HCT116 (cell line): ENCODE measurements around the gene LTB4R. TPM values are rescaled to one million over a fixed set of nuclear protein-coding genes. Genes with fewer than 3 reads are reported as not detected.

Source experiments
- ATAC-seq: fragments of 200-7000 bp; cut with Tn5 transposase; 2 replicates; pipeline ENCODE4 v1.9.1; 2020; ENCODE audit warnings: mild to moderate bottlenecking, moderate library complexity
- BruUV-seq: library from RNA; stranded (reverse); fragments of 400-500 nt; replicated peaks from 2 replicates; lab custom pipeline; 2021; lab: Mats Ljungman, UMichigan
- CTCF ChIA-PET: fragments of 300-600 bp; sonication (Branson Sonifier 250); formaldehyde crosslinking; loops from one replicate; lab custom pipeline; 2021; ENCODE audit warnings: antibody characterized with exemption; lab: Charles Lee
- POLR2A ChIA-PET: fragments of 300-600, 350-600 bp; sonication (Branson Sonifier 250); formaldehyde crosslinking; loops from one replicate; lab custom pipeline; 2021; ENCODE audit warnings: antibody characterized with exemption; lab: Charles Lee
- RAD21 ChIA-PET, 2 experiments: fragments of 300-600 bp; sonication (Branson Sonifier 250); formaldehyde crosslinking; loops; one replicate each; lab custom pipeline; 2023; ENCODE audit warnings: low total read pairs in 2 of 2; ENCODE audit not compliant: uncharacterized antibody in 2 of 2, unreplicated experiment in 2 of 2, low non-redundant PET in 1 of 2; lab: Charles Lee
- DNase-seq: peaks from one replicate; pipeline ENCODE4 v3.0.0-alpha.2; 2010; ENCODE audit warnings: low read depth, low spot score
- H2AFZ ChIP-seq: fragments of 200-600 bp; shearing (Covaris generic), sonication (generic); 2 replicates; pipeline ENCODE4 v1.6.1; 2017; ENCODE audit warnings: low read depth, mixed run types, mixed read lengths, antibody characterized with exemption, low read length; ENCODE audit not compliant: poor library complexity, severe bottlenecking
- H3K27ac ChIP-seq: 2 replicates; pipeline ENCODE4 v1.5.1; 2012; ENCODE audit warnings: low read depth, low read length
- H3K27me3 ChIP-seq: fragments of 200-600 bp; sonication (generic); 2 replicates; pipeline ENCODE4 v1.6.1; 2016; ENCODE audit warnings: mixed run types, low read length, mixed read lengths; ENCODE audit not compliant: insufficient read depth
- H3K36me3 ChIP-seq, 2 experiments: fragments of 200-500 bp in 1 of 2; fragments of 200-600 bp in 1 of 2; sonication (Bioruptor generic) in 1 of 2; sonication (generic) in 1 of 2; 2 replicates each; pipeline versions ENCODE4 v1.5.1 to v1.6.1; 2014 to 2016; ENCODE audit warnings: low read length in 2 of 2, inconsistent platforms in 1 of 2, mixed read lengths in 1 of 2, mixed run types in 1 of 2; ENCODE audit not compliant: insufficient read depth in 2 of 2, control insufficient read depth in 1 of 2
- H3K4me1 ChIP-seq, 2 experiments: fragments of 200-600 bp in 1 of 2; sonication (generic) in 1 of 2; 2 replicates each; pipeline versions ENCODE4 v1.5.1 to v1.6.1; 2012 to 2017; ENCODE audit warnings: low read length in 2 of 2, inconsistent platforms in 1 of 2, mild to moderate bottlenecking in 1 of 2, mixed read lengths in 1 of 2, mixed run types in 1 of 2, moderate library complexity in 1 of 2; ENCODE audit not compliant: insufficient read depth in 2 of 2, control insufficient read depth in 1 of 2
- H3K4me2 ChIP-seq: fragments of 200-600 bp; sonication (generic); 2 replicates; pipeline ENCODE4 v1.6.1; 2017; ENCODE audit warnings: mixed run types, low read length, mixed read lengths
- H3K4me3 ChIP-seq, 2 experiments: fragments of 200-600 bp in 1 of 2; sonication (generic) in 1 of 2; replicated peaks in 1 of 2; 2 replicates each; pipeline ENCODE4 v1.5.1; 2011 to 2016; ENCODE audit warnings: low read length in 2 of 2, control low read depth in 1 of 2, low read depth in 1 of 2, mild to moderate bottlenecking in 1 of 2, mixed read lengths in 1 of 2, mixed run types in 1 of 2
- H3K79me2 ChIP-seq: fragments of 200-600 bp; sonication (generic); 2 replicates; pipeline ENCODE4 v1.6.1; 2017; ENCODE audit warnings: mild to moderate bottlenecking, mixed run types, low read length, moderate library complexity, mixed read lengths; ENCODE audit not compliant: insufficient read depth
- H3K9ac ChIP-seq: fragments of 200-600 bp; sonication (generic); 2 replicates; pipeline ENCODE4 v1.6.1; 2016; ENCODE audit warnings: low read length, mixed read lengths
- H3K9me2 ChIP-seq: fragments of 200-600 bp; sonication (generic), shearing (Covaris generic); 2 replicates; pipeline ENCODE4 v1.6.1; 2017; ENCODE audit warnings: mixed run types, mild to moderate bottlenecking, moderate library complexity; ENCODE audit not compliant: insufficient read depth
- H3K9me3 ChIP-seq, 2 experiments: fragments of 200-500 bp in 1 of 2; fragments of 200-600 bp in 1 of 2; sonication (Bioruptor generic) in 1 of 2; sonication (generic) in 1 of 2; 2 replicates each; pipeline ENCODE4 v1.6.1; 2014 to 2017; ENCODE audit warnings: low read length in 2 of 2, mixed read lengths in 2 of 2, inconsistent platforms in 1 of 2, low read depth in 1 of 2, mild to moderate bottlenecking in 1 of 2, mixed run types in 1 of 2, moderate library complexity in 1 of 2; ENCODE audit not compliant: control insufficient read depth in 1 of 2, insufficient read depth in 1 of 2
- H4K20me1 ChIP-seq: fragments of 200-600 bp; sonication (generic), shearing (Covaris generic); 2 replicates; pipeline ENCODE4 v1.6.1; 2017; ENCODE audit warnings: mixed run types, mild to moderate bottlenecking, moderate library complexity; ENCODE audit not compliant: insufficient read depth
- CTCF ChIP-seq, 3 experiments: fragments of 200-600 bp in 1 of 3; sonication (generic) in 1 of 3; IDR thresholded peaks in 2 of 3; conservative IDR thresholded peaks in 1 of 3; 2 replicates each; pipeline ENCODE4 v1.5.1; 2012 to 2017; ENCODE audit warnings: low read depth in 2 of 3, low read length in 2 of 3, antibody characterized with exemption in 1 of 3, borderline replicate concordance in 1 of 3, control low read depth in 1 of 3, mild to moderate bottlenecking in 1 of 3, mixed read lengths in 1 of 3, mixed run types in 1 of 3, moderate library complexity in 1 of 3; ENCODE audit not compliant: insufficient read depth in 1 of 3
- EGR1 ChIP-seq: IDR thresholded peaks from 2 replicates; pipeline ENCODE4 v1.6.1; 2012; ENCODE audit warnings: low read depth
- EZH2phosphoT487 ChIP-seq: fragments of 200-600 bp; IDR thresholded peaks from 2 replicates; pipeline ENCODE4 v1.6.1; 2018; ENCODE audit warnings: antibody characterized with exemption, borderline replicate concordance
- JUND ChIP-seq: IDR thresholded peaks from 2 replicates; pipeline ENCODE4 v1.6.1; 2012
- MAX ChIP-seq: IDR thresholded peaks from 2 replicates; pipeline ENCODE4 v1.6.1; 2012
- RAD21 ChIP-seq: IDR thresholded peaks from 2 replicates; pipeline ENCODE4 v1.6.1; 2012; ENCODE audit warnings: low read depth, mild to moderate bottlenecking
- SIN3A ChIP-seq: IDR thresholded peaks from 2 replicates; pipeline ENCODE4 v1.6.1; 2012; ENCODE audit warnings: low read depth
- YY1 ChIP-seq: IDR thresholded peaks from 2 replicates; pipeline ENCODE4 v1.6.1; 2011; ENCODE audit warnings: low read length, low read depth, moderate library complexity, mild to moderate bottlenecking; ENCODE audit not compliant: insufficient replicate concordance; ENCODE audit errors: extremely low read depth
- intact Hi-C: fragments of 100-400 bp; cut with micrococcal nuclease; formaldehyde crosslinking; loops from 2 replicates; pipeline ENCODE4 v1.10.0; 2022
- total RNA-seq: library from RNA; stranded (reverse); gene quantifications from one replicate; pipeline ENCODE4 v1.2.1, GENCODE V29; 2021; ENCODE audit not compliant: unreplicated experiment

Gene LTB4R
- total RNA-seq, 1 experiment from 2014 or later = 14.8 TPM

- Histone ChIP-seq H2AFZ (no peak overlapping the region), H3K4me1 (no peaks in the 10 kb centered on the region), H3K9me3 (no peaks in the 10 kb centered on the region), H3K36me3 (no peaks in the 10 kb centered on the region), H3K9ac (no peak overlapping the region), H3K79me2 (no peaks in the 10 kb centered on the region), H3K27ac (no peak overlapping the region), H4K20me1 (no peaks in the 10 kb centered on the region), H3K27me3 (no peaks in the 10 kb centered on the region), H3K4me2 (no peak overlapping the region), H3K9me2 (no peaks in the 10 kb centered on the region), H3K4me3 (no peak overlapping the region)
- ChIA-PET RAD21 (no interaction called here), CTCF (no interaction called here), POLR2A (no interaction called here)
- DNase-seq = no peak
- intact Hi-C loops = no loop called here
- no TSS peak for BruUV-seq
- ATAC-seq = no peak
- TF ChIP-seq RAD21 = no peak
- TF ChIP-seq SIN3A = no peak
- TF ChIP-seq JUND = no peak
- no peak for TF ChIP-seq MAX
- no peak for TF ChIP-seq EZH2phosphoT487
- TF ChIP-seq CTCF (IDR thresholded peaks at IDR 0.05 in 2 of 3, conservative IDR thresholded peaks at IDR 0.05 in 1 of 3; ENCODE audit: borderline replicate concordance in 1 of 3, insufficient read depth in 1 of 3, low read depth in 2 of 3, low read length in 2 of 3) = no peak
- TF ChIP-seq YY1 = no peak
- no peak for TF ChIP-seq EGR1
Observed at GRCh38 chr14:24342889-24343288, 31.6 kb downstream of the LTB4R start.
